ENCODE results near the gene ERC2. TPM values are rescaled to one million over a fixed set of nuclear protein-coding genes. Genes with fewer than 3 reads are reported as not detected.

The ERC2 gene
- total RNA-seq, 6 donors from 2014 or later: 0.67 to 14.7 (median 1.3) TPM

DNA sequence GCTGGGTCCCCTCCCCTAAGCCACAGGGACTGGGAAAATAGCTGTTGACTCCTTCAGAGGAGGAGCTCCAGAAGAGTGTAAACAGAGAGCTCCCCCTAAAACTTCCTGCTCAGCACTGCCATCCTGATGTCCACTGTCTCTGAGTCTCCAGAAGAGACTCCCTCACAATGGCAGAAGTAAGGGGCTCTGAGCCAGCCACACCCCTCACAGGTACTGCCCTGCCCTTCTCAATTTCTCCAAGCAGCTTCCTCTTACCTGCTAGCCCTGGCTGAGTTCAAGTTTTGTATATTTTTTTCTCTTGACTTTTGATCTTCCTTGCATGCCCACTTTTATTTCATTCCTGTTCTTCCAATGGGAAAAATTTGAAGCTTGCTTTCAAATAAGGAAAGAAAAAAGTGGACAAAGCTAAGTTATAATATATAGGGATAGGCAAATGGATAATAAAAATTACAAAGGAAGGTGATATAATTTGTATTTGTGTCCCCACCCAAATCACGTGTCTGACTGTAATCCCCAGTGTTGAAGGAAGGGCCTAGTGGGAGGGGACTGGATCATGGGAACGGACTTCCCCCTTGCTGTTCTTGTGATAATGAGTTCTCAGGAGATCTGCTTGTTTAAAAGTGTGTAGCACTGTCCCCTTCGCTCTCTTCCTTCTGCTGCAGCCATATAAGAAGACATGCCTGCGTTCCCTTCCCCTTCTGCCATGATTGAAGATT lies 539.0 kb downstream of the ERC2 start:
- Histone ChIP-seq H3K27ac (no peak overlapping the region), H3K4me1 (no peaks in the 10 kb centered on the region), H3K36me3 (no peaks in the 10 kb centered on the region), H3K9me3 (no peaks in the 10 kb centered on the region), H3K4me3 (no peak overlapping the region), H3K27me3 (no peaks in the 10 kb centered on the region)
- TF ChIP-seq POLR2AphosphoS5 (IDR thresholded peaks at IDR 0.05) (no peak), EP300 (IDR thresholded peaks at IDR 0.05) (no peak), POLR2A (IDR thresholded peaks at IDR 0.05) (no peak)
- TF ChIP-seq, protein P1, sequence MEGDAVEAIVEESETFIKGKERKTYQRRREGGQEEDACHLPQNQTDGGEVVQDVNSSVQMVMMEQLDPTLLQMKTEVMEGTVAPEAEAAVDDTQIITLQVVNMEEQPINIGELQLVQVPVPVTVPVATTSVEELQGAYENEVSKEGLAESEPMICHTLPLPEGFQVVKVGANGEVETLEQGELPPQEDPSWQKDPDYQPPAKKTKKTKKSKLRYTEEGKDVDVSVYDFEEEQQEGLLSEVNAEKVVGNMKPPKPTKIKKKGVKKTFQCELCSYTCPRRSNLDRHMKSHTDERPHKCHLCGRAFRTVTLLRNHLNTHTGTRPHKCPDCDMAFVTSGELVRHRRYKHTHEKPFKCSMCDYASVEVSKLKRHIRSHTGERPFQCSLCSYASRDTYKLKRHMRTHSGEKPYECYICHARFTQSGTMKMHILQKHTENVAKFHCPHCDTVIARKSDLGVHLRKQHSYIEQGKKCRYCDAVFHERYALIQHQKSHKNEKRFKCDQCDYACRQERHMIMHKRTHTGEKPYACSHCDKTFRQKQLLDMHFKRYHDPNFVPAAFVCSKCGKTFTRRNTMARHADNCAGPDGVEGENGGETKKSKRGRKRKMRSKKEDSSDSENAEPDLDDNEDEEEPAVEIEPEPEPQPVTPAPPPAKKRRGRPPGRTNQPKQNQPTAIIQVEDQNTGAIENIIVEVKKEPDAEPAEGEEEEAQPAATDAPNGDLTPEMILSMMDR (IDR thresholded peaks at IDR 0.05): no peak
- ATAC-seq (ENCODE audit: low FRiP score in 2 of 2) (no peak), DNase-seq (no peak)
- 82 to 86% methylated on average over 4 of the region's 4 CpGs for WGBS, 2 donors

DNA sequence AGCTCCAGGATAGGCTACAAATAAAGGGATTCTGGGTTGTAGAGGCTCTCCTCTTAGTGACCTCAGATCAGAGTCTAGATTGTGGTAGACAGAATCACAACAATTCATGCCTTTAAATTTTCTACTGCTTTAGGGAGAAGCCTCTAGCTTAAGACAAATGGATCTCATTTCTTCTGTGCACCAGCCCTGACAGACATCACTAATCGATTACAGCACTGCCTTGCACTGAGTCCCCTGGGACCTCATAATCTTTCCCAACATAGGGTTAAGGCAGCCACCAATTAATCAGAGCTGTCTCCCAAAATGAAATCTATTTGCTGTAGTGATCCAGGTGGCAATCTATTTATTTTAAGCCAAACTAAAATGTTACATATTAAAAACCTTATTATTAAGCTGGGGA lies 544.6 kb downstream of the ERC2 start:
- no peaks in the 10 kb centered on the region for H3K36me3 ChIP-seq
- DNase-seq (no peak), ATAC-seq (ENCODE audit: low FRiP score in 2 of 2) (no peak)
- WGBS, 2 donors: 89 to 95% methylated on average over 1 of the region's 1 CpG
- no peak overlapping the region for H3K27ac ChIP-seq
- H3K9me3 ChIP-seq: no peaks in the 10 kb centered on the region
- H3K4me1 ChIP-seq: no peaks in the 10 kb centered on the region
- TF ChIP-seq EP300 (IDR thresholded peaks at IDR 0.05): no peak
- no peaks in the 10 kb centered on the region for H3K27me3 ChIP-seq
- no peak overlapping the region for H3K4me3 ChIP-seq

DNA sequence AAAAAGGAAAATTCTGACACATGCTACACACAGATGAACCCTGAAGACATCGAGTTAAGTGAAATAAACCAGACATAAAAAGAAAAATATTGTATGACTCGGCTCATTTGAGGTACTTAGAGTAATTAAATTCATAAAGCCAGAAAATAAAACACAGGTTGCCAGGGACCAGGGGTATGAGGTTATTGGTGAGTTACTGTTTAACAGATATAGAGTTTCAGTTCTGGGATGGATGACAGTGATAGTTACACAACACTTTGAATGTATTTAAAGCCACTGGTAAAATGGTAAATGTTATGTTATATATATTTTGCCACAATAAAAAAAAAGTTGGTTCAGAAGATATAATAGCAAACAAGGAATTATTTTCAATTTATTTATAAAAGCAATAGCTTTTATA lies 545.1 kb downstream of the ERC2 start:
- TF ChIP-seq POLR2A (IDR thresholded peaks at IDR 0.05) (no peak), EP300 (IDR thresholded peaks at IDR 0.05) (no peak), POLR2AphosphoS5 (IDR thresholded peaks at IDR 0.05) (no peak)
- TF ChIP-seq, protein P1 (IDR thresholded peaks at IDR 0.05): no peak
- DNase-seq: no peak
- Histone ChIP-seq H3K9me3 (no peaks in the 10 kb centered on the region), H3K27me3 (no peaks in the 10 kb centered on the region), H3K27ac (no peak overlapping the region), H3K4me3 (no peak overlapping the region), H3K4me1 (no peaks in the 10 kb centered on the region), H3K36me3 (no peaks in the 10 kb centered on the region)
- 75 to 76% methylated on average over 2 of the region's 2 CpGs for WGBS, 2 donors
- no peak for ATAC-seq (ENCODE audit: low FRiP score in 2 of 2)

DNA sequence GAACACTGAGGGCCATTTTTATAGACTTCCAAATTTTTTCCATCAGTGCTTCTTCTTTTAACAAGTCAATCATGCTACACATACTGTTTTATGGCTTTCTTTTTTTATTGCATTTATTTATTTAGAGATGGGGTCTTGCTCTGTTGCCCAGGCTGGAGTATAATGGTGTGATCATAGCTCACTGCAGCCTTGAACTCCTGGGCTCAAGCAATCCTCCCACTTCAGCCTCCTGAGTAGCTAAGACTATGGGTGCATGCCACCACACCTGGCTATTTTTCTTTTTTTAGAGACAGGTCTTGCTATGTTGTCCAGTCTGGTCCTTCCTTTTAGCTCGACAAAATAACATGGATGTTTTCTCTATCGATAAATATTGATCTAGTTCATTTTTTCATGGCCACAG lies 555.4 kb downstream of the ERC2 start:
- TF ChIP-seq EP300 (IDR thresholded peaks at IDR 0.05) (no peak), POLR2A (IDR thresholded peaks at IDR 0.05) (no peak), POLR2AphosphoS5 (IDR thresholded peaks at IDR 0.05) (no peak)
- TF ChIP-seq, protein P1 (IDR thresholded peaks at IDR 0.05): no peak
- Histone ChIP-seq H3K27me3 (no peaks in the 10 kb centered on the region), H3K4me1 (peaks cover 0 to 5% (median 0%) of the 10 kb centered on the region in 4 donors), H3K36me3 (no peaks in the 10 kb centered on the region), H3K27ac (no peak overlapping the region), H3K9me3 (no peaks in the 10 kb centered on the region), H3K4me3 (no peak overlapping the region)
- no peak for DNase-seq
- WGBS, 2 donors: 92 to 98% methylated on average over 2 of the region's 2 CpGs
- no peak for ATAC-seq (ENCODE audit: low FRiP score in 2 of 2)

DNA sequence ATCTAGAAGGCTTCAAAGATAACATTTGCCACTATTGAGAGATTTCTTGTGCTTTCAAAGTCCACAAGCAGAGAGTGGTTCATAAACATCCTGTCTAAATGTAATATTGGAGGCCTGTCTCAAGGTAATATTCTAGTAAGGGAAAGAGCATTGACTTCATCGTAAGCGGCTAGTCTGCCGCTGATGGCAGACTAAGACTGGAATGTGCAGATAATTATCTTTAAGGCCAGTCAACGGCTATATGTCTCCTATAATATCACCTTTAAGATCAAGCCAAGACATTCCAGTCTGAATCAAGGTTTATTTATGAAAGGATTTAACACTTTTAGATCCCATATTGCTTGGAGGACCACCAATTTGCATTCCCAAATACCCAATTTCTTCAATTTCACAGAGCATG lies 557.0 kb downstream of the ERC2 start:
- Histone ChIP-seq H3K27ac (no peak overlapping the region), H3K36me3 (no peaks in the 10 kb centered on the region), H3K4me3 (no peak overlapping the region), H3K9me3 (no peaks in the 10 kb centered on the region), H3K4me1 (peaks cover 0 to 11% (median 0%) of the 10 kb centered on the region in 4 donors), H3K27me3 (no peaks in the 10 kb centered on the region)
- 70 to 78% methylated on average over 4 of the region's 4 CpGs for WGBS, 2 donors
- TF ChIP-seq POLR2AphosphoS5 (IDR thresholded peaks at IDR 0.05): no peak
- no peak for TF ChIP-seq EP300 (IDR thresholded peaks at IDR 0.05)
- no peak for TF ChIP-seq POLR2A (IDR thresholded peaks at IDR 0.05)
- TF ChIP-seq, protein P1 (IDR thresholded peaks at IDR 0.05): no peak
- DNase-seq: no peak
- no peak for ATAC-seq (ENCODE audit: low FRiP score in 2 of 2)

All from upper lobe of left lung (tissue), 6 donors.